NCI-H1930 (cell line): Measurements from ENCODE around the gene TRPM2.
"Not testable (repeated sequence)": the region's sequence is repeated elsewhere in the genome, so short reads cannot be mapped to it uniquely, and the experiment has no call there.

Experiments used
- DNase-seq, 2 experiments: peaks; one replicate each; lab custom pipeline; 2025; lab: John Stamatoyannopoulos, UW

TRPM2 gene

GRCh38 chr21:44397431-44398031 is 44.1 kb downstream of the TRPM2 start:
- DNase-seq = no peak

- no peak for DNase-seq
These were observed 45.1 kb downstream of the TRPM2 start for GRCh38 chr21:44398499-44398898.

- DNase-seq = no peak
These were observed 45.9 kb downstream of the TRPM2 start for GRCh38 chr21:44399151-44399954.

- DNase-seq = no peak
These were observed 46.8 kb downstream of the TRPM2 start for GRCh38 chr21:44399955-44400790.

- no peak for DNase-seq
These were observed 47.5 kb downstream of the TRPM2 start for GRCh38 chr21:44400791-44401385.

- no peak for DNase-seq
These were observed 48.2 kb downstream of the TRPM2 start for GRCh38 chr21:44401386-44402160.

GRCh38 chr21:44402323-44403105 is 49.1 kb downstream of the TRPM2 start:
- DNase-seq = no peak

GRCh38 chr21:44403106-44404020 is 49.9 kb downstream of the TRPM2 start:
- DNase-seq = no peak

GRCh38 chr21:44404482-44404881 is 51.1 kb downstream of the TRPM2 start:
- not testable (repeated sequence) for DNase-seq

- no peak for DNase-seq
These were observed 51.9 kb downstream of the TRPM2 start for GRCh38 chr21:44405091-44405947.

- no peak for DNase-seq
These were observed 52.8 kb downstream of the TRPM2 start for GRCh38 chr21:44405948-44406872.

GRCh38 chr21:44406953-44407352 is 53.5 kb downstream of the TRPM2 start:
- DNase-seq = no peak

- DNase-seq = no peak
These were observed 54.1 kb downstream of the TRPM2 start for GRCh38 chr21:44407493-44407892.

GRCh38 chr21:44408226-44408625 is 54.8 kb downstream of the TRPM2 start:
- no peak for DNase-seq

- no peak for DNase-seq
These were observed 60.3 kb downstream of the TRPM2 start for GRCh38 chr21:44413566-44414290.

- no peak for DNase-seq
These were observed 61.1 kb downstream of the TRPM2 start for GRCh38 chr21:44414291-44415072.
